CD4-positive, alpha-beta T cell treated with Interleukin-6 for 4 hours (primary cell): Measurements from ENCODE around the gene PROS1.
"Not testable (repeated sequence)": the region's sequence is repeated elsewhere in the genome, so short reads cannot be mapped to it uniquely, and the experiment has no call there.

ENCODE experiments used
- DNase-seq: peaks from one replicate; pipeline ENCODE4 v3.0.0-alpha.2; 2020; ENCODE audit warnings: mixed read lengths

The PROS1 gene

DNA sequence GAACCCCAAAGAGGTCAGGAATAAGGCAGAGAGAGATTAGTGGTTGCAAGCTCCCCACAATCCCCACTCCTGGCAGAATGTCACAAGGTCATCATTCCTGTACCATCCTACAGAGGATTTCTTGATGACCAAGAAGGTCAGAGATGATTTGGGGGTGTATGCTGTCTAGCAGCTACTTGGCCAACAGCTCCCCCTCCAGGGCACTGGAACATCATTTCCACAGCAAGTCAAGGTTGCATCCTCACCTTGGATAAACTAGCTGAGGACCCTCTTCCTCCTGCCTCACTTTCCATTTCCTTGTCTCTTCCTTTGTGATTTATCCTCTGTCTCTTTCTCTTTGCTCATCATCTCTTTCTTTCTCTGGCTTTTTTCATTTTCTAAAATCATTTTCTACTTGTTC lies 106.3 kb downstream of the PROS1 start:
- no peak for DNase-seq

DNA sequence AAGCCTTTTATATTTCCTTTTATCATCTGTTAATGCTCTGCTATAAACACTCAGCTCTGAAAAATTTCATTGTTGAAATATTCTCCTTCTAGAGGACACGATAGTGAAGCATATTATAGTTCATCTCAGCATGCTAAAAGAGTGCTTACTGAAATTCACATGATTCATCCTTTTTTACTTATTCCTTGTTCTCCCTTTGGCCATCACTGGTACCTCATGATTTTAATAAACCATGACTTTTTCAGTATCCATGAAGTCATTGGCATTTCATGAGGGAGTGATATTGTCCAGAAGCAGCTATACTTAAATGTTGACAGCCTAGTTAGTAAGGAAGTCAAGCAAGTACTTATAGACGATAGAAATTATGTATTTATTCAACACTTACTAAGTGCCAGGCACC lies 112.7 kb downstream of the PROS1 start:
- DNase-seq, result no peak

DNA sequence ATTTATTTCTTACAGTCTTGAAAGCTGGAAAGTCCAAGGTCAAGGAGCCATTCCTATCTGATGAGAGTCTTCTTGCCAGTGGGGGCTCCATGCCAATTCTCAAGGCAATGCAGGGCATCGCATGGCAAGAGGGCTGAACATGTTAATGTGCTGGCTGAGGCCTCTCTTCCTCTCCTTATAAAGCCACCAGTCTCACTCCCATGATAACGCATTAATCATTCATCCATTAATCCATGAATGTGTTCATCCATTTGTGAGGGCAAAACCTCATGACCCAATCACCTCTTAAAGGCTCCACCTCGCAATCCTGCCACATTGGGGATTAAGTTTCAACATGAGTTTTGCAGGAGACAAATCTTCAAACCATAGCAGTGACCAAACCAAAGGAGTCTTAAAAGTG lies 118.3 kb downstream of the PROS1 start:
- DNase-seq, result no peak

DNA sequence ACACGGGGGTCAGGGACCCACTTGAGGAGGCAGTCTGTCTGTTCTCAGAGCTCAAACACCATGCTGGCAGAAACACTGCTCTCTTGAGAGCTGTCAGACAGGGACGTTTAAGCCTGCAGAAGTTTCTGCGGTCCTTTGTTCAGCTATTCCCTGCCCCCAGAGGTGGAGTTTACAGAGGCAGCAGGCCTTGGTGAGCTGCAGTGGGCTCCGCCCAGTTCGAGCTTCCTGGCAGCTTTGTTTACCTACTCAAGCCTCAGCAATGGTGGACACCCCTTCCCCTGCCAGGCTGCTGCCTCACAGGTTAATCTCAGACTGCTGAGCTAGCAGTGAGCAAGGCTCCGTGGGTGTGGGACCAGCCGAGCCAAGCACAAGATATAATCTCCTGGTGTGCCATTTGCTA lies 121.5 kb downstream of the PROS1 start:
- not testable (repeated sequence) for DNase-seq

DNA sequence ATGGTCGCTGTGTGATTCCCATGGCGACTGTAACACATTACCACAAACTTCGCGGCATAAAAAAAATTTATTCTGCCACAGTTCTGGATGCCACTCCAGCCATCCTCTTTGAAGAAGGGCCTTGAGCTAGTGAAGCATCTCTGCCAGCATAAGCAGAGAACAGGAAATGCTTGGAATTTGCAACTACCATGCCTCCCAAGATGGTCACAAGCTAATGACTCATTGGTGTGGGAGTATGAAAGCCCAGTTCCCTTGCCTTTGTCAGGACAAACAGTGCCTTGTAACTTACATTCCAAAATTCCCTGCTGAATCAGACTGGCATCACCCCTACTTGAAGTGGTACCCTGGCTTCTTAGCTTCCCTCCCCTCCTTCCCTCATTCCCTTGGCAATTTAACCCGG lies 129.7 kb downstream of the PROS1 start:
- no peak for DNase-seq

DNA sequence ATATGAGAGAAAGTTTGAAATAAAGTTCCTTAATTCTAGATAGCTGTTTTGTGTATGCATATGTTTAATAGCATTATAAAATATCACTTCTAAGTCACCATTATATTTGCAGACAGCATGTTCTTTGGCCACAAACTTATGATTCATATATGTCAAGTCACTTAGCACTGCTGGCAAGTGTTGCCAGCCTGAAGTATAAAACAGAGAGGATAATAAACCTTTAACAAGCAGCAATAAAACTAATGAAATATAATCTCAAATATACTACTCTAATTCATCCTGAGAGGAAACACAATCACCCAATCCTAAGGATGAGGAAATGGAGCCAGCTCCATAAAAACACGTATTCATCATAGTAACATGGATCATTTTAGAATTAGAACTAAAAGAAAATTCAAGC lies 134.5 kb downstream of the PROS1 start:
- DNase-seq, result not testable (repeated sequence)
